Upper lobe of right lung (tissue), 1 donor: Measurements from ENCODE around the gene S100A7A. TPM values are rescaled to one million over a fixed set of nuclear protein-coding genes. Genes with fewer than 3 reads are reported as not detected.
A peak's percentile ranks its signal among the peaks of the same experiment; 100 is the strongest.

Experiments
- ATAC-seq: fragments of 200-7000 bp; cut with Tn5 transposase; one replicate; pipeline ENCODE4 v1.9.1; 2020; ENCODE audit warnings: mild to moderate bottlenecking, moderate library complexity
- DNase-seq: peaks from one replicate; pipeline ENCODE4 v3.0.0-alpha.2; 2020
- H3K27ac ChIP-seq: fragments of 200-600 bp; one replicate; pipeline ENCODE4 v1.8.0; 2022
- H3K27me3 ChIP-seq: fragments of 200-600 bp; one replicate; pipeline ENCODE4 v1.8.0; 2022; ENCODE audit warnings: mild to moderate bottlenecking
- H3K36me3 ChIP-seq: fragments of 200-600 bp; one replicate; pipeline ENCODE4 v1.8.0; 2022
- H3K4me1 ChIP-seq: fragments of 200-600 bp; one replicate; pipeline ENCODE4 v1.8.0; 2022
- H3K4me3 ChIP-seq: fragments of 200-600 bp; one replicate; pipeline ENCODE4 v1.8.0; 2022; ENCODE audit warnings: mild to moderate bottlenecking
- H3K9me3 ChIP-seq: fragments of 200-600 bp; one replicate; pipeline ENCODE4 v1.8.0; 2022
- CTCF ChIP-seq: fragments of 200-600 bp; IDR thresholded peaks from one replicate; pipeline ENCODE4 v1.8.0; 2022; ENCODE audit warnings: antibody characterized with exemption
- intact Hi-C: fragments of 100-400 bp; cut with DNase I; formaldehyde crosslinking; loops from one replicate; pipeline ENCODE4 v1.11.0; 2022
- total RNA-seq: library from RNA; stranded (reverse); fragmentation: NEBNext Ultra II Directional; extraction: Animal tissue kit (Norgen Biotek cat#: 25700); gene quantifications from one replicate; pipeline ENCODE4 v1.2.1, GENCODE V29; 2021
- donor health status: DM: no; HTN: yes; CAD: no; lungs with severe emphysema.

Gene S100A7A
- total RNA-seq, 1 donor from 2014 or later = not detected

GRCh38 chr1:153465811-153466636, 49.7 kb downstream of the S100A7A start:
- Histone ChIP-seq H3K27me3 (no peaks in the 10 kb centered on the region), H3K36me3 (no peaks in the 10 kb centered on the region), H3K4me1 (no peaks in the 10 kb centered on the region), H3K9me3 (no peaks in the 10 kb centered on the region), H3K27ac (no peak overlapping the region), H3K4me3 (no peak overlapping the region)
- peak; percentile 90 for ATAC-seq
- DNase-seq = peak; percentile 80
- TF ChIP-seq CTCF = peak; percentile 84
- intact Hi-C loops = no loop called here

- Histone ChIP-seq H3K27me3 (no peaks in the 10 kb centered on the region), H3K4me1 (no peaks in the 10 kb centered on the region), H3K4me3 (no peak overlapping the region), H3K36me3 (no peaks in the 10 kb centered on the region), H3K9me3 (no peaks in the 10 kb centered on the region), H3K27ac (no peak overlapping the region)
- ATAC-seq = no peak
- no peak for DNase-seq
- intact Hi-C loops = no loop called here
- TF ChIP-seq CTCF = no peak
These were observed 50.6 kb downstream of the S100A7A start for GRCh38 chr1:153466908-153467307.

DNA sequence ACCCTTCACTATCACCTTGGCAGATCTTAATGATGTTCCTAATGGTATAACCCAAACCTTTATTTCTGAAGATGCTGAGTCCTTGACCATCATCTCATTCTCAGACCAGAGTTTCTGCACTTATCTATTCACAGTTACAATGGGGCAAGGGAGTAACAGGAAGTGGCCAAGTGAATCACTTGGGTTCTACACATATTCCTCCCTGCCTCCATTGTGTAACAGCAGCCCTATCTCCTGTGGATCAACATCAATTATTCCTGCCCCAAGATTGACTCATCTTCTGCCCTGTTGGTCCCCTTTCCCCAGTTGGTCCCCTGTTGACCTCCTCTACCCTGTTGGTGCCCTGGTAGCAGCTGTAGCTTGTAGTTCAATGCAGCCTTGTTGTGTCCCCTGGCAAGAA, 54.4 kb downstream of the S100A7A start:
- Histone ChIP-seq H3K4me1 (no peaks in the 10 kb centered on the region), H3K36me3 (no peaks in the 10 kb centered on the region), H3K27ac (no peak overlapping the region), H3K27me3 (no peaks in the 10 kb centered on the region), H3K9me3 (no peaks in the 10 kb centered on the region), H3K4me3 (no peak overlapping the region)
- DNase-seq = no peak
- intact Hi-C loops = no loop called here
- TF ChIP-seq CTCF = no peak
- no peak for ATAC-seq

Other genes with a start within 250 kb of the S100A7A start
- not detected for gene LELP1, start 213.1 kb upstream of the S100A7A start, total RNA-seq
- not detected for gene PRR9, start 198.9 kb upstream of the S100A7A start, total RNA-seq
- gene LORICRIN, start 156.8 kb upstream of the S100A7A start, total RNA-seq = not detected
- not detected for gene PGLYRP3, start 103.6 kb upstream of the S100A7A start, total RNA-seq
- gene PGLYRP4, start 67.7 kb upstream of the S100A7A start, total RNA-seq = not detected
- gene S100A9, start 58.7 kb upstream of the S100A7A start, total RNA-seq = 418 TPM
- 22.8 TPM for gene S100A12, start 40.9 kb upstream of the S100A7A start, total RNA-seq
- gene S100A8, start 25.4 kb upstream of the S100A7A start, total RNA-seq = 266 TPM
- gene S100A7, start 44.1 kb downstream of the S100A7A start, total RNA-seq = not detected
- 1,046 TPM for gene S100A6, start 119.5 kb downstream of the S100A7A start, total RNA-seq
- gene S100A5, start 124.4 kb downstream of the S100A7A start, total RNA-seq = not detected
- gene S100A4, start 129.3 kb downstream of the S100A7A start, total RNA-seq = 377 TPM
- gene S100A3, start 132.7 kb downstream of the S100A7A start, total RNA-seq = 1.3 TPM
- 5.6 TPM for gene S100A2, start 149.3 kb downstream of the S100A7A start, total RNA-seq
- 69.6 TPM for gene S100A16, start 196.6 kb downstream of the S100A7A start, total RNA-seq
- gene S100A14, start 199.8 kb downstream of the S100A7A start, total RNA-seq = 112 TPM
- 76.1 TPM for gene S100A13, start 211.0 kb downstream of the S100A7A start, total RNA-seq
- not detected for gene S100A1, start 211.9 kb downstream of the S100A7A start, total RNA-seq
- gene CHTOP, start 217.5 kb downstream of the S100A7A start, total RNA-seq = 63.5 TPM
- gene SNAPIN, start 242.2 kb downstream of the S100A7A start, total RNA-seq = 32.7 TPM